RCC 7860 (cell line): ENCODE results near the gene GPR137B.
"Not testable (repeated sequence)": the region's sequence is repeated elsewhere in the genome, so short reads cannot be mapped to it uniquely, and the experiment has no call there.

Experiments
- DNase-seq: peaks from one replicate; pipeline ENCODE4 v3.0.0-alpha.2; 2015; ENCODE audit warnings: low spot score
- FAIRE-seq: peaks from 2 replicates; lab custom pipeline; 2012; peaks lifted over from hg19 to GRCh38; lab: Jason Lieb, UNC

The GPR137B gene

DNA sequence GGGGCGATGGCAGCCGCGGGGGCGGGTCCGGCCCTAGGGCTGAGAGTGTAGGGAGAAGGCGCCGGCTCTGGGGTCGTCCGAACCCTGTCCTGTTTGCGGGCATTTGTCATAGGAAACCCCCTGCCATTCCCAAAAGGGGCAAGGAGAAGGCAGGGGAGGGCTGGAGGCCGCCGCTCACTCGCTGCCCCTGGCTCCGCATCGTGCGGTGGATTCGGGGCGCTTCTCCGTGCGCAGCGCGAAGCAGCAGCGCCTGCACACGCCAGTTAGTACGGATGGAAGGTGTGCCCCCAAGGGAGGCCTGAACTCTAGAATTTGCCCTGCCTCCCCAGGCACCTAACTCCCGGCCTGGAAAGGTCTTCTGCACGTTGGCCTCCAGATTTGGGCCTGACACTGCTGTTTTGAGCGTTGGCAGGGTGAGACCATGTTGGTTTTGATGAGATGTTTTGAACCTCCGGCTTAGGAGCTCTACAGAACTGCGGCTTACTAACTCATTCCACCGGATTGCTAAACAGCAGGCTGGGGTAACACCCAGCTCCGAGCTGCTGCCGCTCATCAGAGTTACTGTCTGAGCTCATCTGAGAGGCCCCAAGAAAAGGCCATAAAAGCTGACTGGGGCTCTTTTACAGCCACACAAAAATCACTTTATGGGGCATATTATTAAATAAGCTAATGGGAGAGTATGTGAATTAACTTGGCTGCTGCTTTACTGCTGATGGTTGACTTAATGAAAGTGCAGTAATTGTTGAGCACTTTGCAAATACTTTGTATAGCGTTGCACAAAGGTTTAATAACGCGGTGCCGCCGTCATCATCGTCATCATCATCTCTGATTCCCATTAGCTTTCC lies 987 bp downstream of the GPR137B start:
- DNase-seq (no peak), FAIRE-seq (no peak)

DNA sequence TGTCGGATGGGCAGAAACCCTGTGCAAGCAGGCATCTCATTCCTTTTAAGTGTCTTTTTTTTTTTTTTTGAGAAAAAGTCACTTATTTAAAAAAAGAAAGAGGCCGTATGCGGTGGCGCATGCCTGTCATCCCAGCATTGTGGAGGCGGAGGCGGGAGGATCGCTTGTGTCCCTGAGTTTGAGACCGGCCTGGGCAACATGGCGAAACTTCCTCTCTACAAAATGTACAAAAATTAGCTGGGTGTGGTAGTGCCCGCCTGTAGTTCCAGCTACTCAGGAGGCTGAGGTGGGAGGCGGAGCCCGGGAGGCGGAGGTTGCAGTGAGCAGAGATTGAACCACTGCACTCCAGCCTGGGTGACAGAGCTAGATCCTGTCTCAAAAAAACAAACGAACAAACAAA lies 1.7 kb downstream of the GPR137B start:
- no peak for FAIRE-seq
- no peak for DNase-seq

DNA sequence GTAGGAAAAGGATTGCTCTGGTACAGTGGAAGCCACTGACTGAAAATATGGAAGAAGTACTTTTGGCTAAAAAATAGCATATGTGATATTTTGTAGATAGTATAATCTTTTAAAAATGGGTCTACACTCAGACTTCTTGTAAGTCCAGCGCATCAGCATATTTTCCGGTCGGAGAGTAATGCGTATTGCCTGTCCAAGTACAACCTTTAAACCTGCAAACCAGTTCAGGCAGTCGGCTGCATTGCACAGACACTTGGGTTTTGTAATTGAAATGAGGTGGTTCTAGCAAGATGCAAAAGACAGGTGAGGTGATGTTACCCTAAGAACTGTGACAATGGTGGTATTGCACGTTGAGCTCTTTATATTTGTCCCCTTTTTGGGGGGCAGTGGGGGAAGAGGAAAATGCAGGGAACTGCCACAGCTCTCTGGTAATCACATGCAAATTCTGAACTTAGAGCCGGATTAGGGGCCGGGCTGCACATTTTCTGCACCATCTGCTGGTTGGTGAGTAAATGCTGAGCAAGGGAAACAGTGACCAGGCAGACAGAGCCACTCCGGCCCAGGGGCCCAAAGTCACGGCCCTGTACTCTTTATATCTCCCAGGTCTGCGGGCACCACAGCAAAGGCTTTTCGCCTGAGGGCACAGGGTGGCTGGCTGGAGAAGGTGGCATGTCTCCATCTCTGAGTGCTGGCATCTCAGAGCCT lies 2.3 kb downstream of the GPR137B start:
- DNase-seq (no peak), FAIRE-seq (no peak)

DNA sequence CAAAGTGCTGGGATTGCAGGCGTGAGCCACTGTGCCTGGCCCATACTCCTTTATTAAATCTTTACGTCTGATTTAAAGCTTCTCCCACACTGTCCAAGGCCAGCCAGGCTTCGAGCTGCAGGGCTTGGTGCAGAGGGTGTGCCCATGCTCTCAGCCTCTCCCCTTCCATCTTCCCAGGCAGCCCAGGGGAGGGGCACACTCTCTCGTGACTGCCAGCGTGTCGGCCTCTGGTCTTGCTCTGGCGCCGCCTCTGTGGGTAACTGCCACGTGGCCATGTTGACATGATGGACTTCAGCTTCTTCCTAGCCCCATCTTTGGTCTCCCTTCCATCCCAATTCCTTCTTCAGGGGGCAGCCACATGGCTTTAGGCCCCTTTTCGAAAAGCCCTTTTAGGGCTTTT lies 4.7 kb downstream of the GPR137B start:
- no peak for DNase-seq

DNA sequence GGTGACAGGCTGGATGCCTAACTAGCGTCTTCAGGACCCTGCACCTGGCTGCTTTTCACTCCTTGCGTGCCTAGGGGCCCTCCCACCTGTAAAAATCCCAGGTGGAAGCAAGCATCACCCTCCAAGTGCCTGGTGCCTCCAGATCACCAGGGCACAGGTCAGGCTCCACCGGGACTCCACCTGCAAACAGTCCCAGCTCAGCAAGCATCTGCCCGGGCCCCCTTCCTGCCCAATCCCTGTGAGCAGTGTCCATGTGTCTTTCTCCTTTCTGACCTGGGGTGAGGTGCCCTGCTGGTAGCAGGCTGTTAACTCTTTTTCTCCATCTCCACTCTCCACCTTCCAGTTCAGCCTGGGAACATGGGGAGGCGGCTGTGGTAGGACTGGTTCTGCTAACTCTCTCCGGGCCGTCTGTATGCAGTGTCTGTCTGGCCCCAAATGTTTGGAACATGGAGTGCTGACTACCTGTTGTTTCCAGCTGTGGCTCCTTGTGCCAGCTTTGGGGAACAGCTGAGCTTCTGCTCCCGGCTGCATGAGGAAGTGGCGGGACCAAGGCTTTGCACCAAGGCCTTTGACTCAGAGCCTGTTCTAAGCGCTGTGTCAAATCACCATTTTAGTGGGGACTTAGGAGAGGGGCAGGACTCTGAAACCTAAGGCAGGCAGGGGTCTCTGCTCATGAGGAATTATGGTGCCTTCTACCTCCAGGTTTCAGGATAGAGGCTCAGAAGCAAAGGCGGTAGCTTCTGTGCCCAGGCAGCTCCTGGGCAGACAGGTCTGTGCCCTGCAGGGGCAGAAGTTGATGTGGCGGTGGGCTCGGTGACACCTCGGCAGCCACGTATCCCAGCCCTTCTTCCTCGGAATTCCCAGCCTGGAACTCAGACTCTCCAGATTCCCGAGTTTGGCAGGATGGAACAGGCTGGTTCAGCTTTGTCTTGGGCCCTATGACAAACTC lies 5.5 kb downstream of the GPR137B start:
- DNase-seq (no peak), FAIRE-seq (no peak)

More for the DNA sequence above, 4.7 kb downstream of the GPR137B start:
- FAIRE-seq = no peak

DNA sequence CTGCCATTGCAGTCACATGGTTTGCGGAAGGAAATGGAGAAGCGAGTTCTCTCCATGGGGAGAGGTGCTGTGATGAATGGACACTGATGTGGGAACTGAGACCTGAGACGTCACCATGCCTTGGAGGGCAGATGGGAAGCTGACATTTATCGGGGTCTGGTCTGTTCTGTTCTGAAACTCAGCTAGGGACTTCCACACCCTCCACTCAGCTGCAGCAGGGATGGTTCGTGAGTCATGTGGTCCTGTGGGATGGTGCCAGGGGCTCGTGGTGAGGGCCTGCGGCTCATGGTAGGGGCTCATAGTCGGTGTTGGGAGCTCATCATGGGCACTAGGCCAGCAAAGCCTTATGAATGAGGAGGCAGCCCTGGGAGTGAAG lies 6.1 kb downstream of the GPR137B start:
- DNase-seq = no peak
- no peak for FAIRE-seq

DNA sequence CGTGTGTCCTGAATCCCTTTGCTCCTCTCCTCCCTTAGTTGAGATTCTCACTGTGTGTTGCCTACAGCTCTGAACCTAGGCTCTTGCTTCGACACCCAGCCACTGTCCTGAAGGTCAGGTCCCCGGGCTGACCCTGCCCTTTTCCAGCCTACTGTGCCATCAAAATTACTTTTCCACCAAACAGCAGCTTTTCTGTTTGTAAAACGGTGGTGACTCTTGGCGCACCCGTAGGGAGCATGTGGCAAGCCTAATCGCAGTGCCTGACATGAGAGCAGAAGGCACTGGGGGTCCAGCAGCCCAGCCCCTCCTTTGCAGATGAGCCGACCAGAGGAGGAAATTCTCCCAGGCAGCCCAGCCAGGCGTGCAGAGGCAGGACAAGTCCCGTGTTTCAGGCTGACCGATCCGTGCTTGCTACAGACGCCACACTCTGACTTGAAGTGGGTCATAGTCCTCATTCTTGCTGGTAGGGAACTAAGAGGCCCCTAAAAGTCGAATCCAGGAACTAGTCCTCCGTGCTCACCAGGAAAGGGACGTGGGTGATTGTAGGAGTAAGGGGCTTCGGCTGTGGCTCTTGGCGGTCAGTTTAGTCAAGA lies 6.8 kb downstream of the GPR137B start:
- FAIRE-seq (no peak), DNase-seq (no peak)

DNA sequence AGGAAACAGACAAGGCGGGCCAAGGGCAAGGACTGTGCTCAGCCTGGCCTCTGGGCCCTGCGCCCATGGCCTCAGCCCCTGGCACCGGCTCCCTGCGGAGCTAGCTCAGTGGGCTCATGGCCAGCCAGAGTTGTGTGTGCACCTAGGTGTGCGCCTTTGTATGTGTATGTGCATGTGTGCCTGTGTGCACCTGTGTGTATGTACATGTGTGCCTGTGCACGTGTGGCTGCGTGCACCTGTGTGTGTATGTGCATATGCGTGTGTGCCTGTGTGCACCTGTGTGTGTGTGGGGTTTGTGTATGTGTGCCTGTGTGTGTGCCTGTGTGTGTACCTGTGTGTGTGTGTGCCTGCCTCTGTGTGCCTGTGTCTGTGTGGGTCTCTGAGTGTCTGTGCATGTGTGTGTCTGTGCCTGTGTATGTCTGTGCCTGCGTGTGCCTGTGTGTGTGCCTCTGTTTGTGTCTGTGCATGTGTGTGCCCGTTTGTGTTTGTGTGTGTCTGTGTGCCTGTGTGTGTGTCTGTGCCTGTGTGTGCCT lies 7.4 kb downstream of the GPR137B start:
- no peak for FAIRE-seq
- DNase-seq = no peak

DNA sequence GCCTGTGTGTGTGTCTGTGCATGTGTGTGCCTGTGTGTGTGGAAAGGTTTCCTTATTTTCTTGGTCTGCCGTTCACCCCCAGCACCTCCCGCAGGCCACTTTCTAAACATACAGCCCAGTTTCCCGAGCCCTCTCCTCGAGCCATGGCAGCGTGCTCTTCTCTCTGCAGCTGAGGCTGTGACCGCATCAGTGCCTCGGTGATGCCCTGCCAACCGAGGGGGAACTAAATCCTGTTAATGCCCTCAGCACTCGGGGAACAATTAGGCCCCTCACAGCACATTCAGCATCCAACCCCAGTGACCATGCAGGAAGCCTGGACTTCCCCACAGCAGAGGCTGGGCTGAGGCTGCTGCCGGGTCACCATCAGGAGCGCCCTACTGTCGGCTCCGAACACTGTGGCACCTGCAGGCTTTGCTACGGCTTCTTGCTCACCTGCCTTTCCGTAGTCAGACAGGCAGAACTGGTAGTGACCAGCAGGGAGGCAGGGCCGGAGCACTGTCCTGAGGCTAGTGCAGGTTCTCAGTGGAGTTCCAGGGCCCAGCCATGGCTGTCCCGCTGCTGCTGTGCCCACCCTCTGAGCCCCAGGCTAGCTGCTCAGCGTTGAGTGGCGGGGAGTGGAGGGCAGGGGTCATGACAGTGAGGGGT lies 8.1 kb downstream of the GPR137B start:
- FAIRE-seq = no peak
- no peak for DNase-seq

DNA sequence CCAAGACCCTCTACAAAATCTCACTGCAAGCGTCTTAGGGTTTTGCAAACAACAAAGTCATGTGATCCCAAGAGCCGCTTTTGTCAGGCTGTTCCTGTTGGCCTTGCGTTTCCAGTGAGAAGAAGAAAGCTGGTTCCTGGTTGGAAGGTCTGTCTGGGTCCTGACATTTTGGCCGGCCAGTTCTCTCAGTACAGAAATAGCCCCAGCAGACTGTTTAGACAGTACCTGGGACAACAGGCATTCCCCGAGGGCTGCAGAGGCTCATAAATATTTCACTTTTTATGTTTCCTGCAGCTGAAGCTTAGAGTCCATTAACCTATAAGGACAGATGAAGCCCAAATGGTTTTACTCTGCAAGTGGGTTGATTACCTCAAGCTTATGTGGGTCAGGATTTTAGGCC lies 8.6 kb downstream of the GPR137B start:
- FAIRE-seq (no peak), DNase-seq (no peak)

DNA sequence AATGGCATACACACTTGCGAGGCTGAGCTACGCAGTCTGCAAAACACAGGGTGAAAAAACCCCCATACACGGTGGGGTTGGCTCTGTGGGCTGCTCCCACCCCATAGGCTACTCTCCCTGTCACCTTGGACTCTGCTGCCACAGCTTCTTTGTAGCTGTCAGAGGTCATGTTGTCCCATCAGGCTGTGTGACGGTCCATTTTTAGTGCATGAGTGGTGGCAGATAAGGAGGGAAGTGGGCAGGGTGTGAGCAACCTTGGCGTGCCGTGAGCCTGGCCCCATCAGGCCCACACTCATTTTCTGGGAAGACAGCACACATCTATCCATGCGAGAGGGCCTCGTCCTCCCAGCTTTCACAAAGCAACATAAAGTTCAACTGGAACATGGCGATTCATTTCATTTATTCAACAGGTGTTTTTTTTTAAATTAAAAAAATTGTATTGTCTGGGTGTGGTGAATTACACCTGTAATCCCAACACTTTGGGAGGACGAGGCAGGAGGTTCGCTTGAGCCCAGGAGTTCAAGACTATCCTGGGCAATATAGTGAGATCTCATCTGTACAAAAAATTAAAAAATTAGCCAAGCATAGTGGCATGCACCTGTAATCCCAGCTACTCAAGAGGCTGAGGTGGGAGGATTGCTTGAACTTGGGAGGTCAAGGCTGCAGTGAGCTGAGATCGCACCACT lies 9.5 kb downstream of the GPR137B start:
- DNase-seq (no peak), FAIRE-seq (no peak)

DNA sequence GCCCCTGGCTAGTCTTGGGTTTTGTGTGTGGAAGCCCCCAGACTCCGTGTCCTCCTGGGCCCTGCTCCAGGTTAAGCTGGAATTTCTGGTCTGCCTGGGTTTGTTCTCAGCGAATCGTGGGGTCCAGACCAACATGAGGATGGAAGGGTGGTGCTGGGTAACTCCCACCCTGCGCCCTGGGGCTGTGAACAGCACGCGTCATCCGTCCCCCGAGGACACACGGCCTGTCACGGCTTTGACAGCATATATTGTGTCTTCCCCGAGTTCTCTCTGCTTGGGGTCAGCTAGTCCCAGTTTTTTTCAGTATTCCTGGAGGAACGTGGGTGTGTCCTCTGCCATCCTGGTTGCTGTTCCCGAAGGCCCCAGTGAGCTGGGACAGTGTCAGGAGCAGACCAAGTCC lies 11.8 kb downstream of the GPR137B start:
- FAIRE-seq = no peak
- DNase-seq = no peak

DNA sequence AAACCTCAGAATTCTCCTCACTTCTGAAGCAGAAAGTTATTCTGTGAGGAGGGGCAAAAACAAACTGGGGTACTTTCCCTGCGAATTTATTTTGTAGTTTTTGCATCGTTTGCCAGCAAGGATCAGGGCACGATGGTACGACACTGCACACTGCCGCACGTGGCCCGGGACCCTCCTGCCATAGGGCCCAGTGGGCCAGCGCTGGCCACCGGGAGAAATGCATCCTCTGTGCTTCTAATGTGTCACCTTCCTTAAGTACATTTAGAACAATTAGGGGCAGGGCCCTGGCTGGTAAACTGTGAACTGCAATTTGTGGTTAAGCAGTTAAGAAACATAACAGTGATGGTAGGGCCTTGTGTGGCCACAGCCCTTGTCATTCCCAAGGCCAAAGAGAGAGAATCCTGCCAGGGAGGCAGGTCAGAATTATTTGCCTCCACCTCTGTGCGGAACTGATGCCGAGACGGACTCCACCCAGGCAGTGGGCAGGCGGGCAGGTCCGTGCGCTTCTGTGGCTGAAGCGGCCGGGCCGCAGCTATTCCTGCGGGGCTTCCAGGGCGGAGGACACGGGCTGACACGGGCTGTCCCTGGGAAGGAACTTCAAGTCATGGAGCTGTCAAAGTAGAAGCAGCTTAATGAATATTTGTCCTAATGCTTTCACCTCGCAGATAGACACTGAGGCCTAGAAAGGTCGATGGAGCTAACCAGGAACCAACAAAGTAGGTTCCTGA lies 12.5 kb downstream of the GPR137B start:
- DNase-seq = no peak
- no peak for FAIRE-seq

DNA sequence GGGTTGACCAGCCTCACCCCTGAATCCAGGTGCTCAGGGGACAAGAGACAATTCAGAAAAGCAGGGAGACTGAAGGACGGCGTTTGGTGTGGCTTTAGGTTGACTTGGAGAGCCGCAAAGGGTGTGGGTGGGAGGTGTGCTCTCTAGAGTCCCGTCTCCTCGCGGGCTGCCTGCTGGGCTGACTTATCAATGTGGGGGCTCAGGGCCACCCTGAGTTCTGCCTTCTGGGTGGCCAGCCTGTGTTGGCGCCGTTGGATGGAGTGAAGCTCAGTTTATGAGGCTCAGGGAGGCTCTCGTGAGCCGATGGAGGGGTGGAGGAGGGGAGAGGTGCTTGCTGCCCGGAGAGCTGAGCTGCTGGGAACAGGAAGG lies 13.0 kb downstream of the GPR137B start:
- FAIRE-seq (no peak), DNase-seq (no peak)

DNA sequence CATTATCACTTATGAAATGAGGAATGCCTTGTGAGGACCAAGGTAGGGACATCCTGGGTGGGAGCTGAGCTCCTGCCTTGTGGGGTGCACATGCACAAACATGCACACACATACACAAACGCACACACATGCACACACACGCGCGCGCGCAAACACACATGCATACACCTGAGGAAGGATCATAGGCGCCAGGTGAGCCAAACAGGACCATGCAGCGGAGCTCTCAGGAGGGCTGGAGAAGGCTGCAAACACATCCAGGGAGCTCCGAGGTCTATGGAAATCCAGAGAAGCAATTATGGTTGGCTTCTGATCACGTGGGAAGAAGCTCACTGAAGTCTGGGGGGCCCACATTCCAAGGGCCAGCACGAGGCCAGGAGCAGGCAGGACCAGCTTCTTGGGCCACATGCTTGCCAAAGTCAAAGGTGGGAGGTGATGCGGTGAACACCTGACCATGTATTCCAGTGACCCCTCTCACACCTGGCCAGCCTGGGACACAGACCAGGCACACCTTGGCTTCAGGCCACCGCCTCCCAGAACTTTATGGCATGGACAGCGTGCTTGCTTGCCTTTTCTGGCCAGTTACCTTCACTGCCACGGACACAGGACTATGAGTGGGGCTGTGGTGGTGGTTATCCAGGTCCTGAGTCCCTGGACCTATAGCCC lies 13.6 kb downstream of the GPR137B start:
- DNase-seq = no peak
- FAIRE-seq = no peak

DNA sequence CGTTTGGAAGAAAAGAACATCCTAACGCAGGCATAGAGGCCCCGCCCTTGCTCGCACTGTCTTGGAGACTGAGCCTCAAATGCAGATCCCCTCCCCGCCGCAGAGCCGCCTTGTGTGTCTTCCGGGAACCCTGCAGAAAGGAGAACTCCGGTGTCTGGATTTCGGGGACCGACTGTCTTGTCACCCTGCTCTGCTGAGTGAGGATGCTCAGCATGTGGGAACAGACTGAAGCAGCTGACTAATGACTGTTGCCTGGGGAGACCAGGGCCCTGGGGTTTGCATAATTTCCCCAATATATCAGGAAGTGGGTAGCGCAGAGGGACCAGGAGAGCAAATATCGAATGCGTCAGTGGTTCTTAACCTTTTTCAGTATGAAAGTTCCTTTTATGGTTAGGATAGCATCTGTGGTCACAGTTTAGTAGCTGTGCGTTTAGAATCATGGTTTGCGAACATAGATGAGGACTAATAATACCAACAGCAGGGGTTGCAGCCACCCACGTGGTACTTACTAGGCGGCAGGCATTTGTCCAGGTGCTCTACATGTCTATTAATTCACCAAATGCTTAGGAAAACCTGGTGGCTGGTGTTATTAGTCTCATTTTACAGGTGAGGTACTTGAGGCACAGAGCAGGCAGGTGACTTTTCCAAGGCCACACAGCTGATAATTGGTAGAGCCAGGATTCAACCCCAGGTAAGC lies 14.3 kb downstream of the GPR137B start:
- FAIRE-seq = no peak
- DNase-seq = no peak

DNA sequence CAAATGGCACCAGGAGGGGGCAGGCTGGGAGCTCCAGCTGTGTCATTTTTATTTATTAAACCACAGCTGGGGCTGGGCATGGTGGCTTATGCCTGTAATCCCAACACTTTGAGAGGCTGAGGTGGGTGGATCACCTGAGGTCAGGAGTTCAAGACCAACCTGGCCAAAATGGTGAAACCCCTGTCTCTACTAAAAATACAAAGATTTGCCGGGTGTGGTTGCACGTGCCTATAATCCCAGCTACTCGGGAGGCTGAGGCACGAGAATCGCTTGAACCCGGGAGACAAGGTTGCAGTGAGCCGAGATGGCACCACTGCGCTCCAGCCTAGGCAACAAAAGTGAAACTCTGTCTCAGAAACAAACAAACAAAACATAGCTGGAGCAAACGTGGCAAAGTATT lies 15.7 kb downstream of the GPR137B start:
- DNase-seq, FAIRE-seq: not testable (repeated sequence)

DNA sequence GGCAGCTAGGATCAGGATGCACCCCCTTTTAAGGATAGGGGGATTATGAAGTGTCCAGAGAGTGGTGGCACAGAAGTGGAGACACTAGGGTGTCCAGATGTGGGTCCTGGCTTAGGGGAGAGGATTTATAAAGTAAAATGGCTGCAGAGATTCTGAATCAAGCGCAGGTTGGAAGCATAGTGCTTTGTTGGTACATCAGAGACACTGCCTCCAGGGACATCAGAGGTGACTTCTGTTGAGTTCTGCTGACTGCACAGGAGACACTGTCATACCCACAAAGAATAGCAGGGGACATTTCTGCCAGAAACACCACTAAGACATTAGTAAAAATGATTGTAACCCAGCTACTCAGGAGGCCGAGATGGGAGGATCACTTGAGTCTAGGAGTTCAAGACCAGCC lies 16.4 kb downstream of the GPR137B start:
- DNase-seq (no peak), FAIRE-seq (no peak)
